GM21360 (cell line): Measurements from ENCODE around the gene PSME2.

Experiments
- ATAC-seq: cut with Tn5 transposase; IDR thresholded peaks from one replicate; pipeline ENCODE4 v1.9.1; 2021; ENCODE audit warnings: mild to moderate bottlenecking, moderate library complexity; ENCODE audit not compliant: unreplicated experiment

PSME2 gene

DNA sequence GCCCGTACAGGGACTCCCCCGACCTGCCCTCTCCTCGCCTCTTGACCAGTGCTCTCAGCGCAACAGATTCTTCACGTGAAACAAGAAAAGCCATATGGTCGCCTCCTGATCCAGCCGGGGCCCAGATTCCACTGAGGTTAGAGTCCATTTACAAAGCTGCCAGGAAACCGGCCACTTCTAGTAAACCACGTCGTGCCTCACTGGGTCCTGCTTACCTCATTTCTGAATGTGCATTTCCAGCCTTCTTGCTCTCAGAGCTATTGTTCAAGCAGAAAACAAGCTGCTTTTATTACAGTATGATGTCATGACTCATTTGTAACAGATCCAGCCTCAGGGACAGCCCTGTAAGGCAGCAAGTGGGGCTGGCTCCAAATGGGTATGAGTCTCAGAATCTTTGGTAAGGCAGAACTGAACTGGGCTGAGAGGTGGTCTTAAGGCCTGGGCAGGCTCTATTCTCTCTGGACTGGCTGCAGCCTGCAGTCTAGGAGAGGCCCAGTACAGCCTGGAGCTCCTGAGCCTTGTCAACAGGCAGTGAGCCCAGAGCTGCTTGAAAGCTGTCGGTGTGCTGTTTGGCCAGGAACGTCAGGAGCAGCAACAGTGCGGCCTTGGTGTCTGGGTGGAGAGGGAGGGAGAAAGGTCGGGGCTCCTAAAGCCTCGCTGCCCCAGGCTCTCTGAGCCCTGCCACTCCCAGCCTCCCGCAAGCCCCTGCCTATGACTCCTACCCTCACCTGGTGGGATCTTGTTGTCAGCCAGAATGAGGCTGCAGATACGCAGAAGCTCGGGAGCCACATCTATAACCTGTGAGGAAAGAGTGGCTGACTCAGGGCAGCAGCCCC lies 33.8 kb upstream of the PSME2 start:
- ATAC-seq: no peak

DNA sequence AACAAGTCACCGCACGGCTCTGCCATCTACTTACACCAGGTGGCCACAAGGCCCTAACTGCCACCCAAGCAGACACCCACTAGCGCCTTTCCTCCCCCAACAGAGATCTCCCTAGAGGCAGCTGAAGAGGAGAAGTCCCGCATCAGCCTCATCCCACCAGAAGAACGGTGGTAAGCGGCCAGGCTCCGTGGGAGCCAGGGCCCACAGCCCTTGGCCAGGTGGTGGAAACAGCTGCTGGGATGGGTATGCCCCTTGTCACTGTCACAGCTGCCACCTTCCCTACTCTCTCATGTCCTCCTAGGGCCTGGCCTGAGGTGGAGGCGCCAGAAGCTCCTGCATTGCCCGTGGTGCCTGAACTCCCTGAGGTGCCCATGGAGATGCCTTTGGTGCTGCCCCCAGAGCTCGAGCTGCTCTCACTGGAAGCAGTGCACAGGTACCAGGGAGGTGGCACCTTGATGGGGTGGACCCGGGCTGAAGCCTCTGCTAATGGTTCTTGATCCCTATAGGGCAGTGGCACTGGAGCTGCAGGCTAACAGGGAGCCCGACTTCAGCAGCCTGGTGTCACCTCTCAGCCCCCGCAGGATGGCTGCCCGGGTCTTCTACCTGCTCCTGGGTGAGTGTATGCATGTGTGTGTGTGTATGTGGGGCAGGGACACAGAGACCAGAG lies 33.0 kb upstream of the PSME2 start:
- ATAC-seq: no peak

DNA sequence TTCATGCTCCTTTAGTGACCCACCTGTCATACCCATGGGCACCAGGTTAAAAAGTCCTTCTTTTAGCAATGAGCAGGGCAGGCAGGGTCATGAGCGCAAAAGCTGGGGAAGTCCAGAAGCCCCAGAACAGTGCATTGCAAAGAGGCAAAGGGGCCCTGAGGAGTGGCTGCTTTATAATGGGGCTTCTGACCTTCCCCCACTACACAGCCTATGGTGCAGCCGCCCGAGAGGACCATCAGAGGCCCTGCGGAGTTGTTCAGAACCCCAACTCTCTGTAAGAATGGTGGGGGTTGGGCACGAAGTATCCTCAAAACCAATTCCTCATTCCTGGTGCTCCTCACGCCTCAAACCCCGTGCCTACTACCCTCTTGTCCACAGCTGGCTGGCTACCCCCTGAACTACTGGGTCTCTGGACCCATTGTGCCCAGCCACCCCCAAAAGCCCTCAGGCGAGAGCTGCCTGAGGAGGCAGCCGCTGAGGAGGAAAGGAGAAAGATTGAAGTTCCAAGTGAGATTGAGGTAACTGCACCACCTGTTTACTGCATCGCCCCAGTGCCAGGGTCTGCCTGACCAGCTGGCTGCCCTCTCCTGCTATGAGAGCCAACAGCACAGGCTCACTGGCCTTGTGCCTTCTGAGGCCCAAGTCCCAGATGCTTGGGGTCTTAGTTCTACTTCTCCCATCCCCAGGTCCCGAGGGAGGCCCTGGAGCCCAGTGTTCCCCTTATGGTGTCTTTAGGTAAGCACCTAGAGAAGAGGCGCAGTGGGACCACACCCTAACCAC lies 32.2 kb upstream of the PSME2 start:
- no peak for ATAC-seq

DNA sequence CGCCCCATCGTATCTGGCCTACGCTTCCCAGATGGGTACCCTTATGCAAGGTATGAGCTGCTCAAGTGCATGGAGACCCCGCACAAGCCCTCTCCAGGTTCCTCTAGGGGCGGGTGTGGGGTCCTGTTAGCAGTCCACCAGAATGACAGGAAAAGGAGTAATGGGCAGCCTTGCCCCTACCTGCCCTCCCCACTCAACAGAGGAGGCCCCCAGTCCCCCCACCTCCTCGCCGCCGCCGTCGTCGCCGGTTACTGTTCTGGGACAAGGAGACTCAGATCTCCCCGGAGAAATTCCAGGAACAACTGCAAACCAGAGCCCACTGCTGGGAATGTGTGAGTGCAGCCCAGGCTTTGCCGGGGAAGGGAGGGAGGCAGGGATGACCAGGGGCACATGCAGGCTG lies 31.5 kb upstream of the PSME2 start:
- no peak for ATAC-seq

DNA sequence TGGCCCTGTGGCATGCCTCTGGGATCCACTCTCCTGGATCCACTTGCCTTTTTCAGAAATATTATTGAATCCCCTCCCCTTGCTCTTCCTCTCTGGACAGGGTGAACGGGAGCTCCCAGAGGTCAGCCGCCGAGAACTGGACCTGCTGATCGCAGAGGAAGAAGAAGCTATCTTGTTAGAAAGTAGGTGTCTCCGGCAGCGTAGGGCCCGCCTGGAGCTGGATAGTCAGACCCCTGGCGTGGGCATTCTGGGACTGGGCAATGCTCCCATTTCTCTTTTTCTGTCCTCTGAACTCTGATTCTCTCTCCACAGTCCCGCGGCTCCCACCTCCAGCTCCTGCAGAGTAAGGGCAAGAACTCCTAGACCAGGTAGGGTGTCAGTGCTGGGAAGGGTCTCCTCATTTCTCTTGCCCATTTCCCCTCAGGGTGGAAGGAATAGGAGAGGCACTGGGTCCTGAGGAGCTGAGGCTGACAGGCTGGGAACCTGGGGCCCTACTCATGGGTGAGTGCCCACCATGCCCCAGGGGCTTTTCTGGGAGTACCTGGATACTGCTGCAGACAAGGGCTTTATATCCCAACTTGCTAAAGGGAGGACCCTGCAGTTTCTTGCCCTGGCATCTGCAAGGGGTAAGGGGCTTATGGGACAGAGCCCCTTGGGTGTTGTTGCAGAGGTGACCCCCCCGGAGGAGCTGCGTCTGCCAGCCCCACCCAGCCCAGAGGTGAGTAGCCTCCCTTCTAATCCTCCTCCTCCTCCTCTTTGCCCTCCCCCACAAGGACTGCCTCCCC lies 30.8 kb upstream of the PSME2 start:
- ATAC-seq: no peak

DNA sequence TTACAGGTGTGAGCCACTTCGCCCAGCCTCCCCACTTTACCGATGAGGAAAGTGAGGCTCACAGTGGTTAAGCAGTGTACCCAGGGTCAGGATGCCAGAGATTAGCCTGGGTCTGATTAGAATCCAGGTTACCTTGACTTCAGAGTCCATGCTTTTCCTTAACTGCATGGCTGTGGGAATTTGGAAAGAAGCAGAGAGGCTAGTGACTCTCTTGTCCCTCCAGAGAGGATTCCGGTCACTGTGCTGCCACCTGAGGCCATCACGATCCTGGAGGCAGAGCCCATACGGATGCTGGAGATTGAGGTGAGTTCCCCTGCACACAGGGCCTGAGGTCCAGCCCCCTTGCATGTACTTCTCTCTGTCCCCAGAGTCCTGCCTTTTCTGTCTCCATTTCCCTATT lies 30.2 kb upstream of the PSME2 start:
- ATAC-seq: no peak

DNA sequence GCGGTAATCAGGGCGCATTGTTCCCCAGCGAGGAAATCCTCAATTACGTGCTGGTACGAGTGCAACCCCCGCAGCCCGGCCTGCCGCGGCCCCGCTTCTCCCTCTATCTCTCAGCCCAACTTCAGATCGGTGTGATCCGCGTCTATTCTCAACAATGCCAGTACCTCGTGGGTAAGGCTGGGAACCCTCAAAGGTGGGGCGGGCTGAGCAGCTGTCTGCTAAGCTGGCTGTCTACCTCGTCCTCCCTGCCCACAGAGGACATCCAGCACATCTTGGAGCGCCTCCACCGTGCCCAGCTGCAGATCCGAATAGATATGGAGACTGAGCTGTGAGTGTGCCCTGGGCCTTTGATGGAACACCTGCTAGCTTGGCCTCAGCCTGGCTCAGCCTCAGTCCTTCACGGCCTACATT lies 26.5 kb upstream of the PSME2 start:
- ATAC-seq: no peak

DNA sequence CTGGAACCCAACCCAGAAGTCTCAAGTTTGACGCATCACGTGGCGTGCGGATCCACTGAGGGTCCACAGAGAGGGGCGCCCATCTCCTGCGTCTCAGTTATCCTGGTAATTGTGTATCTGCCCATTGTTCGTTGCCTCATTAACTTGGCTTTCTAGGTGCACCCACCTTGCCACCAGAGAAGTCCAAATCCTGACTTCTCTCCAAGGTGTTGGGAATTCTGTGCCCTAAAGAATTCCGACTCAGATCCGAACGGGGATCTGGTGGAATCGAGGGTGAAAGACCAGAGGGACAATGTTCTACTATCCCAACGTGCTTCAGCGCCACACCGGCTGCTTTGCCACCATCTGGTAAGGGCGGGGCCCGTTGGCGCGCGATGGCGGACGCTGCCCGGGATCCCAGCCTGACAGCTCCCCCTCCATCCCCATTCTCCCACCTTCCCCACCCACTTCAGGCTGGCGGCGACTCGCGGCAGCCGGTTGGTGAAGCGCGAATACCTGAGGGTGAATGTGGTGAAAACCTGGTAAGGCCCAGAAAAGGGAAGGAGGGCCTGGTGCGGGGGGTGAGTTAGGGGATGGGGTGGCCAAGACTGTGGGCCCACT lies 26.0 kb upstream of the PSME2 start:
- no peak for ATAC-seq

DNA sequence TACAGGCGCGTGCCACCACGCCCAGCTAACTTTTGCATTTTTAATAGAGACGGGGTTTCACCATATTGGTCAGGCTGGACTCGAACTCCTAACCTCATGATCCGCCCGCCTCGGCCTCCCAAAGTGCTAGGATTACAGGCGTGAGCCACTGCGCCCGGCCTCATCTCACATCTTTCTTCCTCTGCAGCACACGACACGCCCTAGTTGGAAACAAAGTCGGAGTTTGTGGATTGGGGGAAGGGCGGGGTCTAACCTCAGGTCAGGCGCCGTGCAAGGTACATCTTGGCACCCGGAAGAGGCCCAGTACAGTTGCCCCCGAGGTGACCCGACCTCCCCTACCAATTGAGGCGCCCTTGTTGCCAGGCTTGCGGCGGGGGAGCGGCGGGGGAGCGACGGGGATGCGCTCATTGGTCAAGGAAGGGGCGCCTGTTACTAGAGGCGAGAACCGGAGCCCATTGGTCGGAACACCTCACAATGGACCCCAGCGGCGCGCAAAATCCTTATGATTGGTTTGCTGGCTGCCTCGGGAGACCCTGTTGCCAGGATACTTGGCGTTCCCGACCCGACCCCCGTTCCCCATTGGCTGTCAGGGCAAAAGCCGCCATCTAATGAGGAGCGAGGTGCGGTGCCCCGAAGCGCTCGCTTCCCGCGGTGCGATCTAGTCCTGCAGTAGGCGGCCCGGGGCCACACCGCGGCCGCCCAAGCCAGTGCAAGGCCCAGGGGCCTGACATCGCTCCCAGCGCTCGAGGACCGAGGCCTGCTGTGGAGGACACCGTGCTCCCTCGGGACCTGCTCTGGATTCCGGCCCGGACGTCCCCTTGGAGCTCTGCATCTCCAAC lies 25.2 kb upstream of the PSME2 start, which contains the start of gene REC8:
REC8 (plus strand) TSS at position 659 of the 839 bp plus-strand sequence. CDS start 473 bp downstream, outside the sequence.
- ATAC-seq: peak; percentile 70

DNA sequence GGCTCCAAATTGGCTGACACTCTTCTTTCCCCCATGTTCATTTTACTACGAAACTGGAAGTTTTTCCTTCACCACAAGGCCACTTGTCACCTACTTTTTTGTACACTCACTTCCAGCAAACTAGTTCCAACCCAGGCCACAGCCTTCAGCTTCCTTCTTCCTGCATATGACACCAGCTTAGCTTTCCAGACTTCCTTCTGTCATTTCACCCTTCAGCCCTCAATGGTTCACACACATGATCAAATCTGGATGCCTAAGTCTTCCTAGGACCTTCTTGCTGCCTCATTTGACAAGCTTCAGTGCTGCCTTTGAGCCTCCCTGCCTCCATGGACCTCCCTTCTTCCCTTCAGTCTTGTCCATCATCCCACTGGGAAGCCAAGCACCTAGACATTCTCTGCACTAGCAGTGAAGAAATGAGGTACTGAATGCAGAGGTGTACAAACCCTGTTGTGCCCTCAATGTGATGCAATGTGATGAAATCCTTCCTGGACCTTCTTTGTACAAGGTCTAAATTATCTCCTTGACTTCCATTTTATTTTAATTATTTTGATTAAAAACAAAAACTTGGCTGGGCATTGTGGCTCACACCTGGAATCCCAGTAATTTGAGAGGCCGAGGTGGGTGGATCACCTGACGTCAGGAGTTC lies 21.2 kb upstream of the PSME2 start:
- ATAC-seq: no peak

DNA sequence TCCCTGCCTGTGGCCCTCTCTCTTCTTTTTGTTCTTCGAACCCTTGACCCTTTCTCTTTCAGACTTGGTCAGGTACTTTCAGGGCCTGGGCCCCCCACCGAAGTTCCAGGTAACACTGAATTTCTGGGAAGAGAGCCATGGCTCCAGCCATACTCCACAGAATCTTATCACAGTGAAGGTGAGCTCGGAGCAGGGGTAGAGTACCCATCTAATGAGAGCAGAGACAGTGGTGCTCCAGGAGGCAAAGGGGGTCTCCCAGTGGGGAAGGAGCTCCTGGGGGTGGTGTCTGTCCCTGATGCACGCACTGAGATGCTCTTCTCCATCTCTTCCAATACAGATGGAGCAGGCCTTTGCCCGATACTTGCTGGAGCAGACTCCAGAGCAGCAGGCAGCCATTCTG lies 19.4 kb upstream of the PSME2 start:
- no peak for ATAC-seq

DNA sequence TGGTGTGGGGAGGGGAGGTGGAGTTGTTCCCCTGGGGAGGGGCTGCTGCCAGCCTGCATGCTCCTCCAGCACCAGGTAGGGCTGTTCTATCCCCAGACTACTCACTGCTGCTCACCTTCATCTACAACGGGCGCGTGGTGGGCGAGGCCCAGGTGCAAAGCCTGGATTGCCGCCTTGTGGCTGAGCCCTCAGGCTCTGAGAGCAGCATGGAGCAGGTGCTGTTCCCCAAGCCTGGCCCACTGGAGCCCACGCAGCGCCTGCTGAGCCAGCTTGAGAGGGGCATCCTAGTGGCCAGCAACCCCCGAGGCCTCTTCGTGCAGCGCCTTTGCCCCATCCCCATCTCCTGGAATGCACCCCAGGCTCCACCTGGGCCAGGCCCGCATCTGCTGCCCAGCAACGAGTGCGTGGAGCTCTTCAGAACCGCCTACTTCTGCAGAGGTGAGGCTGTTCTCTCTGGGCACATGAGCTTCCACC lies 18.1 kb upstream of the PSME2 start:
- ATAC-seq: no peak

DNA sequence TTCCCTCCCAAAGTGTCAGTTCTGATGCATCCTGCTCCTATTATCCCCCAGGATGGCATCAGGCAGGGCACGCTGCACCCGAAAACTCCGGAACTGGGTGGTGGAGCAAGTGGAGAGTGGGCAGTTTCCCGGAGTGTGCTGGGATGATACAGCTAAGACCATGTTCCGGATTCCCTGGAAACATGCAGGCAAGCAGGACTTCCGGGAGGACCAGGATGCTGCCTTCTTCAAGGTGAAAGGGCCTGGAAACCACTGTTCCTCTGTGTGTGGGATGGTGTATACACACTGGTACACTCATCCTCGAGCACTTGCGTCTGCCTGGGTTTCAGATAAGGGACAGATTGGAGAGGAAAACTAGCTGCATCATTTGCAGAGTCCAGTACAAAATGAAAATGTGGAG lies 15.7 kb upstream of the PSME2 start:
- ATAC-seq: no peak

DNA sequence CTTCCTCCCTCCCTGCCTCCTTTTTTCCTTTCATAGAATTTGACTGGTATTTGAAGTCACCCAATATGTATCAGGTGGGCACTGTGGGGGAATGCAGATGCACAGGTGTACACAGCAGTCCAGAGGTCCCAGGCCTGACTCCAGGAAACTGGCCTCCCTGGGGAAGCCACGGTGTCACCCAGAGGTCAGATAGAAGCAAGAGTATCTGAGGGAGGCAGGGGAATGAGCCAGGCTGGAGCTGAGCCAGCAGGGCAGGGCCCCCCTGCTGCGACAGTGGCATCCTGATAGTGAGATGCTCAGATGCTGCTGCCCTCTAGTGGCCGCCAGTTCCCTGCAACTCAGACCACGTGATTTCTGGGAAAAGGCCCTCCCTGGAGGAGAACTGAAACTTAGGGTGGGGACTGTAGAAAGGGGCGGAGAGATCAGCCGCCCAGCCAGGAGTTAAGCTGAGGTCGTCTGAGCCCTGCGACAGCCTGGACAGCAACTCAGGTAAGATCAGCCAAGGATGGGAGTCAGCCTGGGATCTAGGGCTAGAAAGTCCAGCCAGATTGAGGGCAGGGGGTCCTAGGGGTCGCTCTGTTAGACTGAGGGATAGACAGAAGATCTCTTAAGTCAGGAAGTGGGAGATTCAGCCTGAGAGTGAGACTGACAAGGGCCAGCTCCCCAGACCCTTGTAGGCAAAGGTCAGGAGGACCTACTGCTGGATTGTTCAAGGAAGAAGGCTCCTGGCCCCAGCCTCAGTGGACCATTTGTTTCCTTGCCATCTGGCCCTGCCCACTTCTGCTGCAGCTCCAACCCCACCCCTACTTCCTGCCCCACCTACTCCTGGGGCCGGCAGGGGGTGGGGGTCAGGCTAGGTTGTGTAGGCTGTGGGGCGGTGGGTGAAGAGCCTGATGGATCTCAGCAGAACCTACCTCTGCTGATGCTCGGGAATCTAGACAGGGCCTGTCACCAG lies 14.7 kb upstream of the PSME2 start, which contains the start of gene IRF9:
IRF9 (plus strand) TSS at position 416 of the 955 bp plus-strand sequence. CDS start 880 bp downstream, outside the sequence.
- ATAC-seq: peak; percentile 75

DNA sequence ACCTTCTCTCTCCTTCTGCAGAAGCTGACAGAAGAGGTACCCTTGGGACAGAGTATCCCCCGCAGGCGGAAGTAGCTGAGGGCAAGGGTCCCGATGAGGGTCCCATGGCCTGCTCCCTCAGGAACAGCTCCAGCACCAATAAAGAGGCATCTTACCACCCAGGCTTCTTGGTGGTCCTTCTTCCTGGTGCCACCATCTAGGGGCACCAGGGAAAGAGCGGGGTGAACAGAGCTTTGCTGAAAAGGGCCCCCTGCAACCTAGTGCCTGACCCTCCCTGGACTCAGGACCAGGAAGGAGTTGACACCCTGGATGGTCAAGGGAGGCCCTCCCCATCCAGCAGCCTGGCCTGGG lies 14.1 kb upstream of the PSME2 start:
- no peak for ATAC-seq

DNA sequence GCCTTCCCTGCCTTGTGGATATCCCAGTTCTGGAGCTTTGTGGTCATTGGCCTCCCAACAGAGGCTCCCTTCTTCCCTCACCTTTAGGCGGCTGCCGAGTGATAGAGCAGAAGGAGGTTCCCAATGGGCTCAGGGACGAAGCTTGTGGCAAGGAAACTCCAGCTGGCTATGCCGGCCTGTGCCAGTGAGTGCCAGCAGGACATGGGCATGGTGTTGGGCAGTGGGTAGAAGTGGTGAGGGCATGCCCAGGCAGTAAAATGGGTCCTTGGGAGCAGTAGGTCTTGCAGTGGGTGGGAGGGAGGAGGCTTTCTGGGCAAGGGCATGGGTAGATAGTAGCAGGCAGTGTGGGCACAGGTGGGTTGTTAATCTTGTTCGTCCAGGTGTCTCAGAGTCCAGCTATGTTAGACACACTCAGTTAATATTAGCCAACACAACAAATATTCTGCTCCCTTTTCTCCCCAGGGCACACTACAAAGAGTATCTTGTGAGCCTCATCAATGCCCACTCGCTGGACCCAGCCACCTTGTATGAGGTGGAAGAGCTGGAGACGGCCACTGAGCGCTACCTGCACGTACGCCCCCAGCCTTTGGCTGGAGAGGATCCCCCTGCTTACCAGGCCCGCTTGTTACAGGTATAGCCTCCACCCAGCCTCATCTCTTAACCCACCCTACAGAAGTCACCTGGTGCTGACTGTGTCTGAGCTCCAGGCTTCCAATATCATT lies 13.5 kb upstream of the PSME2 start:
- ATAC-seq: no peak

DNA sequence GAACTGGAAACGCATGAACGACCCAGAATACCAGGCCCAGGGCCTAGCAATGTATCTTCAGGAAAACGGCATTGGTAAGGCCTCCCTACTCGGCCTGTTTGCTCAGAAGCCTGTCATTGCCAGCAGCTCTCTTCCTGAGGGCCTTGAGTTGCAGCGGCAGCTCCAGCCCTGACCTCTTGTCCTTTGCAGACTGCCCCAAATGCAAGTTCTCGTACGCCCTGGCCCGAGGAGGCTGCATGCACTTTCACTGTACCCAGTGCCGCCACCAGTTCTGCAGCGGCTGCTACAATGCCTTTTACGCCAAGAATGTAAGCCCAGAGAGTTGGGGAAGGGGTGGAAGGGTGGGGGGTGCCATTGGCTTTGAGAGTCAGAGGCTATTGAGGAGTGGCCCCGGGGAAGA lies 10.9 kb upstream of the PSME2 start:
- no peak for ATAC-seq
